Right lobe of liver (tissue), 4 donors: ENCODE results near the gene GMDS.

Experiments used
- CTCF ChIP-seq, 4 donors: fragments of 200-600 bp in 3 of 4; fragments of 450-650 bp in 1 of 4; IDR thresholded peaks; one replicate each; pipeline versions ENCODE4 v1.5.1 to v1.8.0; 2016 to 2022; ENCODE audit warnings: antibody characterized with exemption in 4 of 4, mild to moderate bottlenecking in 2 of 4
- POLR2A ChIP-seq: fragments of 450-650 bp; IDR thresholded peaks from one replicate; pipeline ENCODE4 v1.6.1; 2017; ENCODE audit warnings: antibody characterized with exemption, mild to moderate bottlenecking
- donor health status: DM: no; HTN: no; CAD: no.
- donor health status: DM: no; HTN: no; CAD: no.
- donor health status: DM: no; HTN: yes; CAD: no.

- TF ChIP-seq CTCF (IDR thresholded peaks at IDR 0.05) (no peak), POLR2A (no peak)
These were observed 637.0 kb downstream of the GMDS start for GRCh38 chr6:1608222-1609040.
